ENCODE data around the gene NTM. TPM values are rescaled to one million over a fixed set of nuclear protein-coding genes. Genes with fewer than 3 reads are reported as not detected.

The NTM gene
- total and polyA plus RNA-seq, 2 donors from 2014 or later = 0.92 to 10.3 TPM

- FAIRE-seq (no peak), DNase-seq (no peak)
- no peak overlapping the region for H3K9ac ChIP-seq (ENCODE audit: low read length in 3 of 3)
- H3K27me3 ChIP-seq (ENCODE audit: control insufficient read depth, insufficient read depth, low read length) = no peaks in the 10 kb centered on the region
- intact Hi-C loops (cut with DNase I) = no loop called here
- H3K27ac ChIP-seq (ENCODE audit: low read depth in 2 of 2, low read length in 2 of 2) = no peak overlapping the region
- TF ChIP-seq, protein P1, sequence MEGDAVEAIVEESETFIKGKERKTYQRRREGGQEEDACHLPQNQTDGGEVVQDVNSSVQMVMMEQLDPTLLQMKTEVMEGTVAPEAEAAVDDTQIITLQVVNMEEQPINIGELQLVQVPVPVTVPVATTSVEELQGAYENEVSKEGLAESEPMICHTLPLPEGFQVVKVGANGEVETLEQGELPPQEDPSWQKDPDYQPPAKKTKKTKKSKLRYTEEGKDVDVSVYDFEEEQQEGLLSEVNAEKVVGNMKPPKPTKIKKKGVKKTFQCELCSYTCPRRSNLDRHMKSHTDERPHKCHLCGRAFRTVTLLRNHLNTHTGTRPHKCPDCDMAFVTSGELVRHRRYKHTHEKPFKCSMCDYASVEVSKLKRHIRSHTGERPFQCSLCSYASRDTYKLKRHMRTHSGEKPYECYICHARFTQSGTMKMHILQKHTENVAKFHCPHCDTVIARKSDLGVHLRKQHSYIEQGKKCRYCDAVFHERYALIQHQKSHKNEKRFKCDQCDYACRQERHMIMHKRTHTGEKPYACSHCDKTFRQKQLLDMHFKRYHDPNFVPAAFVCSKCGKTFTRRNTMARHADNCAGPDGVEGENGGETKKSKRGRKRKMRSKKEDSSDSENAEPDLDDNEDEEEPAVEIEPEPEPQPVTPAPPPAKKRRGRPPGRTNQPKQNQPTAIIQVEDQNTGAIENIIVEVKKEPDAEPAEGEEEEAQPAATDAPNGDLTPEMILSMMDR (IDR thresholded peaks at IDR 0.05; ENCODE audit: borderline replicate concordance, extremely low read depth, insufficient read depth) = no peak
- H3K36me3 ChIP-seq (ENCODE audit: control insufficient read depth in 2 of 3, insufficient read depth in 3 of 3, low read length in 3 of 3) = no peaks in the 10 kb centered on the region
- no peaks in the 10 kb centered on the region for H3K9me3 ChIP-seq (ENCODE audit: control insufficient read depth in 2 of 3, insufficient read depth in 1 of 3, low read length in 3 of 3)
- H3K4me1 ChIP-seq (ENCODE audit: control insufficient read depth in 2 of 3, insufficient read depth in 2 of 3, low read depth in 1 of 3, low read length in 3 of 3) = no peaks in the 10 kb centered on the region
- H3K4me3 ChIP-seq (ENCODE audit: low read length in 3 of 3) = no peak overlapping the region
Observed at GRCh38 chr11:131899950-131900580, 529.6 kb downstream of the NTM start.

- no peaks in the 10 kb centered on the region for H3K36me3 ChIP-seq (ENCODE audit: control insufficient read depth in 2 of 3, insufficient read depth in 3 of 3, low read length in 3 of 3)
- intact Hi-C loops (cut with DNase I) = no loop called here
- no peak overlapping the region for H3K9ac ChIP-seq (ENCODE audit: low read length in 3 of 3)
- H3K4me1 ChIP-seq (ENCODE audit: control insufficient read depth in 2 of 3, insufficient read depth in 2 of 3, low read depth in 1 of 3, low read length in 3 of 3) = no peaks in the 10 kb centered on the region
- DNase-seq = no peak
- H3K27ac ChIP-seq (ENCODE audit: low read depth in 2 of 2, low read length in 2 of 2) = no peak overlapping the region
- TF ChIP-seq, protein P1 (IDR thresholded peaks at IDR 0.05; ENCODE audit: borderline replicate concordance, extremely low read depth, insufficient read depth) = no peak
- no peak overlapping the region for H3K4me3 ChIP-seq (ENCODE audit: low read length in 3 of 3)
- FAIRE-seq = no peak
- no peaks in the 10 kb centered on the region for H3K9me3 ChIP-seq (ENCODE audit: control insufficient read depth in 2 of 3, insufficient read depth in 1 of 3, low read length in 3 of 3)
- H3K27me3 ChIP-seq (ENCODE audit: control insufficient read depth, insufficient read depth, low read length) = no peaks in the 10 kb centered on the region
Observed at GRCh38 chr11:131902421-131902820, 532.0 kb downstream of the NTM start.

GRCh38 chr11:131903074-131903473 is 532.7 kb downstream of the NTM start:
- intact Hi-C loops (cut with DNase I) = no loop called here

More at GRCh38 chr11:131903074-131903473, 532.7 kb downstream of the NTM start:
- no peaks in the 10 kb centered on the region for H3K36me3 ChIP-seq (ENCODE audit: control insufficient read depth in 2 of 3, insufficient read depth in 3 of 3, low read length in 3 of 3)
- DNase-seq (peak in 1 of 5 donors; percentile 49), FAIRE-seq (no peak)
- TF ChIP-seq, protein P1 (IDR thresholded peaks at IDR 0.05; ENCODE audit: borderline replicate concordance, extremely low read depth, insufficient read depth) = no peak
- no peak overlapping the region for H3K4me3 ChIP-seq (ENCODE audit: low read length in 3 of 3)
- no peak overlapping the region for H3K9ac ChIP-seq (ENCODE audit: low read length in 3 of 3)
- H3K27me3 ChIP-seq (ENCODE audit: control insufficient read depth, insufficient read depth, low read length) = no peaks in the 10 kb centered on the region
- H3K4me1 ChIP-seq (ENCODE audit: control insufficient read depth in 2 of 3, insufficient read depth in 2 of 3, low read depth in 1 of 3, low read length in 3 of 3) = no peaks in the 10 kb centered on the region
- no peaks in the 10 kb centered on the region for H3K9me3 ChIP-seq (ENCODE audit: control insufficient read depth in 2 of 3, insufficient read depth in 1 of 3, low read length in 3 of 3)
- no peak overlapping the region for H3K27ac ChIP-seq (ENCODE audit: low read depth in 2 of 2, low read length in 2 of 2)
